Right kidney (tissue), 1 donor: ENCODE measurements around the gene GATA2.
A peak's percentile ranks its signal among the peaks of the same experiment; 100 is the strongest.

ENCODE experiments used
- DNase-seq: peaks from one replicate; pipeline ENCODE4 v3.0.0-alpha.2; 2016

GATA2 gene

DNA sequence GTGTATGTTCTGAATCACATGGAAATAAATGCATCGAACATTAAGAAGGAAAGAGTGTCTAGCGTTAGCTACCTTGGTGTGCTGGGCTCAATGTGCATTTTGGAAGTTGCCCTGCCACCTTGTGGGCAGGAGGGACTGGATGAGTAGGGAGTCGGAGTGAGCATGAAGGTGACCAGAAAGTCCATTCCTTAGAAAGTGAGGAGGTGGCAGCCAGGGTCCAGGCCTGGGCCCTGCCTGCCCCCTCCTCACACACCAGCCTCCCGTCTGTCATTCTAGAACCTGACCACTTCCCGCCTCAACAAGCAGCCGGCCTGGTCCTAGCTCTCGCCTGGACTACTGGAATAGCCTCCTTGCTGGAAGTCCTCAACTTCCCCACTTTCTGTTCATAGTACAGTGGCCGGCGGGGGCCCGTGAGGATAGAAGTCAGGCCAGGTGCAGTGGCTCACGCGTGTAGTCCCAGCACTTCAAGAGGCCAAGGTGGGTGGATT, 10.2 kb upstream of the GATA2 start:
- no peak for DNase-seq

GRCh38 chr3:128502712-128503111, 9.7 kb upstream of the GATA2 start:
- no peak for DNase-seq

GRCh38 chr3:128501431-128501830, 8.4 kb upstream of the GATA2 start:
- DNase-seq, result no peak

DNA sequence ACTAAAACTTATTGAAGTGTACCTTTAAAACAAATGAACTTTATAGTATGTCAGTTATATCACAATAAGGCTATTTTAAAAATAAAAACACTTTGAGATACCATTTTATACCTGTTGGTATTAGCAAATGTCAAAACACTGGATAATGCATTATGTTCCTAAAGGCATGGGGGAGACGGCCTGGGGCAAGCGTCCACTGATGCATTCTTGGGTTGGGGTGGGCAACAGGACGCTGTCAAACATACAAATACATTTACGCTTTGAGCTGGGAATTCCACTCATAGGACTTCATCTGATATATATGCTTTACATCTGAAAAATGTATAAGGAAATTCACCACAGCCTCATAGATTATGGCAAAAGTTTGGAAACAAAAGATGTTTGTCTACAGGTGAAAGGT, 7.6 kb upstream of the GATA2 start:
- no peak for DNase-seq

GRCh38 chr3:128499724-128500275, 6.8 kb upstream of the GATA2 start:
- no peak for DNase-seq

- DNase-seq, result no peak
Observed at GRCh38 chr3:128498901-128499530, 6.0 kb upstream of the GATA2 start.

DNA sequence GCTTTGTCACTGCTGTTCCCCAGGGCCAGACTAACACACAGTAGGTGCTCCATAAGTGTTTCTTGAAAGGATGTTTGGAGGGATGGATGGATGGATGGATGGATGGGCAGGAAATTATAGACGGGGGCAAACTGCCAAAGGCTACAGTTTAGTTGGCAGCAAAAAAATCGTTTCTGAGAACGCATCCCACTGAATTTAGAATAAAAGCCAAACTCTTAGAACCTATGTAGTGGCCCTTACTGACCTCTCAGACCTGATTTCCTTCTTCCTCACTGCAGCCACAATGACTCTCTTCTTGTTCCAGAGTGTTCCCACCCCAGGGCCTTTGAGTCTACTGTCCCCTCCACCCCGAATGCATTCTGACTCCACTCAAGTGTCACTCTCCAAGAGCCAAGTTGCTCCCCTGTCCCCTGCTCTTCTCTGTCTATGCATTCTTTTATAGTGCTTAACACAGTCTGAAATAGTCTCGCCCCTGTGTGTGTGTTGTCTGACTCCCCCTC, 5.2 kb upstream of the GATA2 start:
- DNase-seq, result peak; percentile 41

DNA sequence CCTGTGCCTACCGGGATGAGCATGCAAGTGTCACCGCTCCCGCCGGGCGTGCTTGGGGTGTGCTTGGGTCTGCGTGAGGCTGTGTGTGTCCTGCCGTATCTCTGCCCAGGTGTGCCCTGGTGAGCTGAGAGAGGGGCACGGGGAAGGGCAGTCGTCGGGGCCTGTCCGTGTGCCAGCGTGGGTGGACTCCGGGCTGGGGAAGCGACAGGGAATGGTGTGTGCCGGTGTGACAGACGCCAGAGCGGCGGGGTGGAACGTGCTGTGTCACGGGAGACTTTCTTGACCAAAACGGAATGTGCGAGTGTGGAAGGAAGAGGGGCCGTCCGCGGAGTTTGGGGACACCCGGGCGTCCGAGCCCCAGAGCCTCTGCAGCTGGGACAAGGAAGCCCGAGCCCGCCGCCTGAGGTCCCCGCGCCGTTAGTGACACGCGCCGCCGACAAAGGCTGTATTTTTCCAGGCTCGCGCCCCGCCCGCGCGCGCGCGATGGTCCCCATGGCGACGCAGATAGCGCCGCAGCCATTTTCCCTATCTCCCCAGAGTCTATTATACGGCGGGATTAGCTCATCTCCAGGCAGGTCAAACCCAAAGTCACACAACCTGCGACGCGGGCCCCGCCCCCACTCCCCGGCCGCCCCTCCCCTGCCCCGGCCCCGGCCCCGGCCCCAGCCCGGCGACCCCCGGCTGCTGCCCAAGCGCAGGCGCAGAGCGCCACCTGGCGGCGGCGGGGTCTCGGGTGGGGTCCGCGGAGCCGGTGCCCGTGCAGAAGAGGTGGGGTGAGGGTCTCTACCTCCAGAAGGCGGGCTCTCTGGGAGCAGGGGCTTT, 4.5 kb upstream of the GATA2 start:
- no peak for DNase-seq

DNA sequence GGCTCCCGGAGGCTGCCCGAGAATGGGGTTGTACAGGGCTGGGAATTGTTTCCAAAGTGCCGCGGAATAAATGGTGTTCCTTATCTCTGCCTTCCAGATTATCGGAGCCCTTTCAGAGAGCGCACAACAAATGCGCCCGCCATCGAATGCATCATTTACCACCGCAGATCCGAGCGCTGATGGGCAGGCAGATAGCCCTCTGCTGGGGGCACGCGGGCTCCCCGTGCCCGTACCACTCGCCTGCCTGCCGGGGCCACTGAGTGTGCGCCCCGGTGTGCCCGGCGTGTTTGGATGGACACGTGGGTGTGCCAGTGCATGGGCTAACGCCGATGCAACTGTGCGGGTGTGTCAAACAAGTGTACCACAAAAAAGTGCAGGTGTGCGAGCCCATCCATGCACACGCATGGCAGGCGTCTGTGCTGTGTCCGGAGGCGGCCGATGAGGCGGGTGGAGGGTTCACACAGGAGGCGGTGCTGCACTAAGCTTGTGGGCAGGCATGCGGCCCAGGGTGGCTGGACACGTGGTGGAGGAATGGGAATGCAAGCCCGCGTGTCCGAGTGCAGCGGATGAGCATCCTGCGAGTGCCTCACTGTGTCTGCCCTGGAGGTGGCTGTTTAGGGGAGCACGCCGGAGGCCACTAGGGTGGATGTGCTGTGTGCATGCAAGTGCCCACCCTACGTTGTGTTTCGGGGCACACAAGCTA, 3.8 kb upstream of the GATA2 start:
- peak; percentile 77 for DNase-seq

DNA sequence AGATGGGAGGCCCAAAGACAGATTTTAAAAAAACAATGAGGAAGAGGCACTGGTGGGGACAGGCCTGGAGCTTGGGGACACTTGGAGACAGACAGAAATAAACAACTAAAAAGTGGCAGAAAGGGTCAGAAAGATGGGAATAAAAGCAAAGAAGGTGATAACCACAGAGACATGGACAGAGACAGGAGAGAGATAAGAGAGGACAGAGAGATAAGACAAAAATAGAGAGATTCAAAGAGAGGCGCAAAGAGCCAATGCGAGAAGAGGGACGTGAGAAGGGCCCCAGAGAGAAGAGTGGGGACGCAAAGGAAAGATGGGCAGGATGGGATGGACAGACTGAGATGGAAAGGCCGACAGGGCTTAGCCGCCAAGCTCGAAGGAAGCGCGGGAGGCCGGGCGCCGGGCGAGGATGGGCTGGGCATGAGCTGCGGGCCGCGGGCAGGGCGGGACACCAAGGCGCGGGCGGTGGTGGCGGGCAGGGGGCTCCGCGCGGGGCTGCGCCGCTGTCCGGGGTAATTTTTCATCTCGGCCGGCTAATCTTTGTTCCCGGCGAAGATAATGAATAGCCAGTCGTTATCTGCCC, 3.1 kb upstream of the GATA2 start:
- no peak for DNase-seq

GRCh38 chr3:128495435-128495970, 2.5 kb upstream of the GATA2 start:
- no peak for DNase-seq

DNA sequence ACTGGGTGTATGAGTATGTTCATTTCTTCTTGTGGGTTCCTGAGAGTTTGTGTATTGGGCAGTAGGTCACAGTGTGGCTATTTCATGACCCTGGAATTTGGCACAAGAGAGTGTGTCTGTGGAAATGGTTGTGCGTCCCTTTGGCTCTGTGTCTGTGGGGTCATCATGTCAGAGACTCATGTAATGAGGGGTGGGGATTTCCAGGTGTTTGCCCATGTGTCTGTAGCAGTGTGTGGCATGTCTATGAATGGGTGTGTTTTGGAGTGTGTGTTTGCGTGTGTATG, 1.3 kb upstream of the GATA2 start:
- DNase-seq, result no peak

DNA sequence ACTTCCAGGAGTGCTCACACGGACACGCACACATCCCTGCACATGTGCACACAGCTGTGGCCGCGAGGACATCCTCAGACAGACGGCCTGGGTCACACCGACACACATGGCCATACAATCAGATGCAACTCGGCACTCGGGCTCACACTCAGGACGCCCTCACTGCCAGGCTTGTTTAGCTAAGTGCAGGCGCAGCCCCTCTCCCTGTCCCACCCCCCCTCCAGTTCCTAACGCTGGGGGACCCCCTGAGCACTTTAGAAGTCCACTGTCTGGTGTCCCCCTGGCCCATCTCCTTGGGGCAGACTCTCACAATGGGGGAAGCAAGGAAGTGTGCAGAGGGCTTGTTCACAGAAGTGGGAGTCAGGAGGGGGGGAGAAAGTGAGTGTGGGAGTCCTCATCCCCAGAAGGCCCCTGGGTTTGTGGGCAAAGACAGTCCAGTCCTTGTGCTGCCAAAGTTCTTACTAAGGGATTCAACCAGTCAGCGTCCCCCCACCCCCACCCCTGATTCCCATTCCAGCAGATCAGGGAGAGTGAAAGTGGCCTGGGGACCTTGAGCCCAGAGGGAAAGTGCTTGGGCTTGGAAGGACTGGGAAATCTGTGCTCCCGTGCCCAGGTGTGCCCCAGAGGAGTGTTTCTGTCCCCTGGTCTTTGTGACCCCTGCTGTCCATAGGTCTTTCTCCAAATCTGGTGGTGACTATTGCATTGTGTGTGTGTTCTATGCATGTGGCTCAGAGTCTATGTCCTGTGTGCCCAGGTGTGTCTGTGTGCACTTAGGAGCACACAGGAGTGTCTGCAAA, 767 bp upstream of the GATA2 start:
- DNase-seq, result peak; percentile 56

DNA sequence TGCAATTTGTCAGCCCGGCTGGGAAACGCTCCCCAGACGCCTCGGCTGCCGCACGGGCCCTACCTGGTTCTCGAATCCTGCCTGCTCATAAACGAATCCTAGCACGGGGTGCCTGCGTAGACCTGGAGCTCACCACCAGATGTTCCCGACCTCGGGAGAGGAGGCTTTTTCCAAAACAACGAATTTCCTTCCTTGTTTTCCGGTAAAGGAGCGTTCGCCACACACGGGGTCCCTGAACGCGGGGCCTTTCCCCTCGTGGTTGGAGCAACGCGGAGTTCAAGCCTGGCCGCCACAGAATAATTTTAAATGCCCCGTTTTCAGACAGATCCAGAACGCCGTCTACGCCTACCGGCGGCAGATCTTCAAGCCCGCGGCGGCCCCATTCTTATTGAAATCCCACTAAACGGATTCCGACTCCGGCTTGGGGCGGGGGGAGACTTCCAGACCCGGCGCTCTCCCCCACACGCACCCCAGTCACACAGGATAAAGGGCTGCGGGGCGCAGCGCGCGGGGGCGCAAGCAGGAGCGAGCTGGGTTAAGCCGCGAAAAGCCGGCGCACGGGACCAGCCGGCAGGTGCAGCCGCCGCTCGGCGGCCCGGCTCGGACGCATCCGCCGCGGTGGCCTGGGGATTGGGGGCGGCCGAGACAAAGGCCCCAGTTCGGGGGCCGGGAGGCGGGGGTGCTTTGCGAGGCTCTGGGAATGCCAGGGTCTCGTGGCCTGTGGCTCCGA, 895 bp downstream of the GATA2 start:
- DNase-seq, result peak; percentile 89

GRCh38 chr3:128491691-128491940, 1.4 kb downstream of the GATA2 start:
- no peak for DNase-seq

DNA sequence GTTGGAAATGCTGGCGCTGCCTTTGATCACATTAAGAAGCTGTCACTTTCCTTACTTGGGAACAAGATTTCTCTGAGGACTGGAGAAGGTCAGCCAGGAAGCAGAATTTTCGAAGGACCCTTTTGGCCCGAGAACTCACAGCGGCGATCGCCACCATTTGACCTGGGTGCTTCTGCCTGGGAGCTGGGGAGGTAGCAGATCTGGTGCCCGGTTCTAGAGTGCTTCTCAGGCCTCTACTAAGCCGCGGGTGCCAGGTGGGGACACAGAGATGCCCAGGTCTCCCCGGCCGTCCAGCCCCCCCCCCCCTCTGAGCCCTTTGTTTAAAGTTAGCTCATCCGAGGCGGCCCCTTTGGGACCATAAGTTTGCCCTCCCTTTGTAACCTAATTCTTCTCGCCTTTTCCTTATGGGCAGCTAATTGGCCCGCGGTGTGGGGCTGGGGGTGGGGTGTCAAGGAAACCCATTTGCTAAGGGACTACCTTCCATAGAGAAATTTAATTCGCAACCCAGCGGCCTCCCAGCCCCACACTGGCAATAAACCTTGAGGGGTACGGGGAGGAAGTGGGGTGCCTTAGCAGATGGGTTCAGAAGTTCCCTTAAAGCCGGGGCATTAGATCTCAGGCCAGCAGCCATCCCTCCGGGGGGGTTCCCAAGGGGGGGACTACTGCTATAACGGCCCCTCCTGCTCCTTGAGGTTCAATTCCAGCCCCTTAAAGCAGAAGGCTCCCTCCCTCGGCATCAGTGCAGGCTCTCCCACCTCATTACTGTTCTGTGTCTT, 1.9 kb downstream of the GATA2 start:
- DNase-seq, result no peak

GRCh38 chr3:128490650-128490914, 2.4 kb downstream of the GATA2 start:
- DNase-seq, result no peak

DNA sequence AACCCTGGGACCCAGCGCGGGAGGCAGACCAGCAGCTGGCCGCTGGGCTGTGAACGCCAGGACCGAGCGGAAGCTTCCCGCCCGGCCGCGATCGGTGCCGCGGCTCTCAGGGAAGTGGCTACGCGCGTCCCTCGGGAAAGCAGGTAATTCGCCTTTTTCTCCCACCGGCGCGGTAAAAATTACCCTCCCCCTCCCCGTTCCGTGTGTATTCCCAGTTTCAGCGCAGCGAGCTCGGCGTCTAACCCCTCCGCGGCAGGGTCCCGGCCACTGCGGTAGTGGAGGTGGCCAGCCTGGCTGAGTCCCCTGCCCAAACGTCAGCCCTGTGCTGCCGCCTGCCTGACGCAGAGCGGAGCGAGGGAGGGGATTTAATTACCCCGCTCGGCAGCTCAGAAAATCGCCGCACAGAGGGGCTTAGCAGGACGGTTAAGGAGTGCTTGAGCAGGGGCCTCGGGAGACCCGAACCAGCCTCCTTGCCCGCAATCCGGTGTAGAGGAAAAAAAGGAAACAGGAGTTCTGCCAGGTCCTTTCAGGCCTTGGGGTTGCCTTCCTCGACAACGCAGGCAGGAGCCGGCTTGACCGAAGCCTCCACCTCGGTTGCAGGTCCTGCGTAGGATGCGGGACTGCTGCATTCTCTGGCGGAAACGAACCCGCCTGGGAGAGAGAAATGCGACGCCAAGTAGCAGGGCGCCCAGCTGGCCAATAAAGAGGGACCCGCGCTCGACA, 2.9 kb downstream of the GATA2 start:
- peak; percentile 89 for DNase-seq

DNA sequence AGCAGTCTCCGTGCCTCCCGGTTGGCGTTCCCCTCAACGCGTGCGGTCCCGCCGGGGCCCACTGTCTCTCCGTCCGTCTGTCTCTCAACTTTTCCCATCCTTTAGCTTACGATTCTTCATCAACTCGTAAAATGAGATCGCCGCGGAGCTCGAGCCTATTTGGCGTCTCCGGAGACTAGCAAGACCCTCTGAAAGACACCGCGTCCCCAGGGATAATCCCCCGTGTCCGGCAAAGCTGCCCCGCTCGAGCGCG, 3.4 kb downstream of the GATA2 start:
- DNase-seq, result no peak

DNA sequence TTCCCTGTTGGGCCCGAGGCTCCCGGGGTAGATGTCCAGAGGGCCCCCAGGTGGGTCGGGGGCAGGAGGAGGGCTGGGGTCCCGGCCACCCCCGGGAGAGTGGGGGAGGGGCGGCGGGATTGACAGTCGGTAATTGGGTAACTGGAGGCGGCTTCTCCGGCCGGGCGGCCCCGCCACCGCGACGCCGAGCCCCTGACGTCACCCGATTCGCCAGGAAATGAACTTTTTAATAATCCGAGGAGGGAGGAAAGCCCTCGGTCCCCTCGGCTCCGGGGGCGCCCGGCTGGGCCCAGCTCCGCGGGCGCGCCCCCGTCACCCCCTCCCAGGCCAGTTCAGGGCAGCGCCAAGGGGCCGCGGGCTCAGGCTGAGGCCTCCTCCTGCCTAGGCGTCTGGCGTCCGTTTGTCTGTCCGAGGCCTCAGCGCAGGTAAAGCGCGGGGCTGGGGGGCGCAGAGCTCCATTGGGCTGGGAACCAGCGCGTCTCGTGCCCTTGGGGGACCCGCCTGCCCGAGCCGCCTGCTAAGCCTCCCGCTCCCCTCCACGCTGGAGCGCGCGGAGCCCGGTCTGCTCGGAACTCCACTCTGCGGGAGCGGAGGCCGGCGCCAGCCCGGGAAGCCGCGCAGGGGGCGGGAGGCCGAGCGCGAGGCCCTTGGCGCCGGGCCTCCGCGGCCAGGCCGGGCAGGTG, 3.9 kb downstream of the GATA2 start:
- DNase-seq, result peak; percentile 84
